HG03469 (cell line): Measurements from ENCODE around the gene NUTM2E.
A peak's percentile ranks its signal among the peaks of the same experiment; 100 is the strongest.
"Not testable (repeated sequence)": the region's sequence is repeated elsewhere in the genome, so short reads cannot be mapped to it uniquely, and the experiment has no call there.

Experiments used
- ATAC-seq: cut with Tn5 transposase; IDR thresholded peaks from one replicate; pipeline ENCODE4 v1.9.1; 2021; ENCODE audit warnings: mild to moderate bottlenecking, moderate library complexity, moderate number of reproducible peaks; ENCODE audit not compliant: unreplicated experiment

Gene NUTM2E

GRCh38 chr10:79826496-79827215, at the start of gene NUTM2E:
Gene NUTM2E (plus strand): TSS chr10:79826739. CDS start chr10:79841741, 15,002 bp downstream.
- peak; percentile 87 for ATAC-seq

- ATAC-seq: not testable (repeated sequence)
These were observed 48.5 kb upstream of the NUTM2E start for GRCh38 chr10:79777997-79778396.

- ATAC-seq: peak; percentile 54
These were observed 47.1 kb upstream of the NUTM2E start for GRCh38 chr10:79779310-79779938.

- not testable (repeated sequence) for ATAC-seq
These were observed 46.5 kb upstream of the NUTM2E start for GRCh38 chr10:79779992-79780391.

GRCh38 chr10:79781584-79781983, 45.0 kb upstream of the NUTM2E start:
- ATAC-seq: not testable (repeated sequence)

- ATAC-seq: not testable (repeated sequence)
These were observed 39.0 kb upstream of the NUTM2E start for GRCh38 chr10:79787455-79787952.

- ATAC-seq: not testable (repeated sequence)
These were observed 37.2 kb upstream of the NUTM2E start for GRCh38 chr10:79789351-79789750.

GRCh38 chr10:79791906-79792517, 34.5 kb upstream of the NUTM2E start:
- ATAC-seq: not testable (repeated sequence)

GRCh38 chr10:79799337-79799736, 27.2 kb upstream of the NUTM2E start:
- ATAC-seq: not testable (repeated sequence)

- not testable (repeated sequence) for ATAC-seq
These were observed 20.7 kb upstream of the NUTM2E start for GRCh38 chr10:79805857-79806256.

- not testable (repeated sequence) for ATAC-seq
These were observed 14.6 kb upstream of the NUTM2E start for GRCh38 chr10:79811895-79812294.

- not testable (repeated sequence) for ATAC-seq
These were observed 10.2 kb upstream of the NUTM2E start for GRCh38 chr10:79816290-79816689.

- not testable (repeated sequence) for ATAC-seq
These were observed 3.2 kb upstream of the NUTM2E start for GRCh38 chr10:79823387-79823786.

- peak; percentile 10 for ATAC-seq
These were observed 940 bp upstream of the NUTM2E start for GRCh38 chr10:79825587-79826011.

- ATAC-seq: not testable (repeated sequence)
These were observed 426 bp upstream of the NUTM2E start for GRCh38 chr10:79826131-79826495.

- not testable (repeated sequence) for ATAC-seq
These were observed 7.3 kb downstream of the NUTM2E start for GRCh38 chr10:79833833-79834232.

- not testable (repeated sequence) for ATAC-seq
These were observed 9.4 kb downstream of the NUTM2E start for GRCh38 chr10:79835891-79836290.

GRCh38 chr10:79836891-79837290, 10.4 kb downstream of the NUTM2E start:
- not testable (repeated sequence) for ATAC-seq

- not testable (repeated sequence) for ATAC-seq
These were observed 11.9 kb downstream of the NUTM2E start for GRCh38 chr10:79838441-79838840.

- not testable (repeated sequence) for ATAC-seq
These were observed 26.8 kb downstream of the NUTM2E start for GRCh38 chr10:79853191-79853854.

- not testable (repeated sequence) for ATAC-seq
These were observed 35.7 kb downstream of the NUTM2E start for GRCh38 chr10:79862269-79862668.
